Right lobe of liver (tissue), 4 donors: ENCODE results near the gene DPY19L3.

Experiments
- POLR2A ChIP-seq: fragments of 450-650 bp; IDR thresholded peaks from one replicate; pipeline ENCODE4 v1.6.1; 2017; ENCODE audit warnings: antibody characterized with exemption, mild to moderate bottlenecking
- TF ChIP-seq, protein P1 (sequence below), 4 donors: fragments of 200-600 bp in 3 of 4; fragments of 450-650 bp in 1 of 4; IDR thresholded peaks; one replicate each; pipeline versions ENCODE4 v1.5.1 to v1.8.0; 2016 to 2022; ENCODE audit warnings: antibody characterized with exemption in 4 of 4, mild to moderate bottlenecking in 2 of 4
- donor health status: DM: no; HTN: no; CAD: no.
- donor health status: DM: no; HTN: no; CAD: no.
- donor health status: DM: no; HTN: yes; CAD: no.

- TF ChIP-seq, protein P1, sequence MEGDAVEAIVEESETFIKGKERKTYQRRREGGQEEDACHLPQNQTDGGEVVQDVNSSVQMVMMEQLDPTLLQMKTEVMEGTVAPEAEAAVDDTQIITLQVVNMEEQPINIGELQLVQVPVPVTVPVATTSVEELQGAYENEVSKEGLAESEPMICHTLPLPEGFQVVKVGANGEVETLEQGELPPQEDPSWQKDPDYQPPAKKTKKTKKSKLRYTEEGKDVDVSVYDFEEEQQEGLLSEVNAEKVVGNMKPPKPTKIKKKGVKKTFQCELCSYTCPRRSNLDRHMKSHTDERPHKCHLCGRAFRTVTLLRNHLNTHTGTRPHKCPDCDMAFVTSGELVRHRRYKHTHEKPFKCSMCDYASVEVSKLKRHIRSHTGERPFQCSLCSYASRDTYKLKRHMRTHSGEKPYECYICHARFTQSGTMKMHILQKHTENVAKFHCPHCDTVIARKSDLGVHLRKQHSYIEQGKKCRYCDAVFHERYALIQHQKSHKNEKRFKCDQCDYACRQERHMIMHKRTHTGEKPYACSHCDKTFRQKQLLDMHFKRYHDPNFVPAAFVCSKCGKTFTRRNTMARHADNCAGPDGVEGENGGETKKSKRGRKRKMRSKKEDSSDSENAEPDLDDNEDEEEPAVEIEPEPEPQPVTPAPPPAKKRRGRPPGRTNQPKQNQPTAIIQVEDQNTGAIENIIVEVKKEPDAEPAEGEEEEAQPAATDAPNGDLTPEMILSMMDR (IDR thresholded peaks at IDR 0.05), result no peak
- TF ChIP-seq POLR2A, result no peak
Observed at GRCh38 chr19:32457571-32458158, 52.1 kb downstream of the DPY19L3 start.
